ENCODE measurements around the gene LPCAT1.
"Not testable (repeated sequence)": the region's sequence is repeated elsewhere in the genome, so short reads cannot be mapped to it uniquely, and the experiment has no call there.

Gene LPCAT1

GRCh38 chr5:1476967-1477310, 46.8 kb downstream of the LPCAT1 start:
- no peak for DNase-seq (ENCODE audit: low read depth in 2 of 2)
- no peak overlapping the region for H3K4me3 ChIP-seq (replicated peaks in 1 of 2; ENCODE audit: low read depth in 2 of 2, low read length in 2 of 2)
- TF ChIP-seq CTCF (IDR thresholded peaks at IDR 0.05; ENCODE audit: low read depth, low read length), result no peak

GRCh38 chr5:1476181-1476966, 47.4 kb downstream of the LPCAT1 start:
- TF ChIP-seq CTCF (IDR thresholded peaks at IDR 0.05; ENCODE audit: low read depth, low read length), result no peak
- H3K4me3 ChIP-seq (replicated peaks in 1 of 2; ENCODE audit: low read depth in 2 of 2, low read length in 2 of 2), result no peak overlapping the region
- DNase-seq (ENCODE audit: low read depth in 2 of 2), result no peak

- not testable (repeated sequence) for H3K4me3 ChIP-seq (replicated peaks in 1 of 2; ENCODE audit: low read depth in 2 of 2, low read length in 2 of 2); DNase-seq (ENCODE audit: low read depth in 2 of 2)
Observed at GRCh38 chr5:1475544-1475900, 48.2 kb downstream of the LPCAT1 start.

GRCh38 chr5:1474866-1475543, 48.8 kb downstream of the LPCAT1 start:
- no peak for TF ChIP-seq CTCF (IDR thresholded peaks at IDR 0.05; ENCODE audit: low read depth, low read length)
- DNase-seq (ENCODE audit: low read depth in 2 of 2), result no peak

GRCh38 chr5:1474183-1474839, 49.4 kb downstream of the LPCAT1 start:
- H3K4me3 ChIP-seq (replicated peaks in 1 of 2; ENCODE audit: low read depth in 2 of 2, low read length in 2 of 2), result no peak overlapping the region
- TF ChIP-seq CTCF (IDR thresholded peaks at IDR 0.05; ENCODE audit: low read depth, low read length), result no peak
- DNase-seq (ENCODE audit: low read depth in 2 of 2), result no peak

More at GRCh38 chr5:1474866-1475543, 48.8 kb downstream of the LPCAT1 start:
- H3K4me3 ChIP-seq (replicated peaks in 1 of 2; ENCODE audit: low read depth in 2 of 2, low read length in 2 of 2), result no peak overlapping the region

GRCh38 chr5:1473746-1474145, 50.0 kb downstream of the LPCAT1 start:
- no peak for DNase-seq (ENCODE audit: low read depth in 2 of 2)
- no peak for TF ChIP-seq CTCF (IDR thresholded peaks at IDR 0.05; ENCODE audit: low read depth, low read length)
- no peak overlapping the region for H3K4me3 ChIP-seq (replicated peaks in 1 of 2; ENCODE audit: low read depth in 2 of 2, low read length in 2 of 2)

GRCh38 chr5:1472964-1473628, 50.7 kb downstream of the LPCAT1 start:
- no peak for TF ChIP-seq CTCF (IDR thresholded peaks at IDR 0.05; ENCODE audit: low read depth, low read length)
- DNase-seq (ENCODE audit: low read depth in 2 of 2), result no peak
- no peak overlapping the region for H3K4me3 ChIP-seq (replicated peaks in 1 of 2; ENCODE audit: low read depth in 2 of 2, low read length in 2 of 2)
